K562 (cell line): ENCODE measurements around the gene SMIM8. TPM values are rescaled to one million over a fixed set of nuclear protein-coding genes. Genes with fewer than 3 reads are reported as not detected.

Source experiments
- CHAMP1 ChIP-seq: fragments of 450-650 bp; IDR thresholded peaks from 2 replicates; pipeline ENCODE4 v1.6.1; 2016; ENCODE audit warnings: mild to moderate bottlenecking
- CREB5 ChIP-seq: fragments of 250-450 bp; sonication (Bioruptor Pico); IDR thresholded peaks from 2 replicates; pipeline ENCODE4 v1.5.0; 2020; ENCODE audit warnings: mild to moderate bottlenecking
- CREM ChIP-seq: IDR thresholded peaks from 2 replicates; pipeline ENCODE4 v1.6.1; 2014; ENCODE audit warnings: antibody characterized with exemption, low read depth
- CTCF ChIP-seq, 3 experiments: IDR thresholded peaks in 2 of 3; conservative IDR thresholded peaks in 1 of 3; 2 replicates each; pipeline ENCODE4 v1.5.1; 2011 to 2012; ENCODE audit warnings: low read length in 3 of 3, mild to moderate bottlenecking in 3 of 3, control low read depth in 2 of 3, improper control_type of control experiment in 1 of 3, inconsistent platforms in 1 of 3, low read depth in 1 of 3, mixed read lengths in 1 of 3, moderate library complexity in 1 of 3; ENCODE audit not compliant: insufficient read depth in 2 of 3
- FOXJ2 ChIP-seq: fragments of 200-800 bp; sonication (Bioruptor generic); IDR thresholded peaks from 2 replicates; pipeline ENCODE4 v1.6.1; 2016; ENCODE audit warnings: missing genetic modification characterization, missing compliant biosample characterization
- GATAD2B ChIP-seq: fragments of 450-650 bp; IDR thresholded peaks from 2 replicates; pipeline ENCODE4 v1.6.1; 2017; ENCODE audit warnings: mild to moderate bottlenecking, borderline replicate concordance
- ILK ChIP-seq: fragments of 450-650 bp; IDR thresholded peaks from 2 replicates; pipeline ENCODE4 v1.6.1; 2016; ENCODE audit warnings: missing genetic modification characterization, low read depth, mild to moderate bottlenecking, missing compliant biosample characterization, moderate library complexity, borderline replicate concordance
- IRF2 ChIP-seq: sonication (generic); formaldehyde crosslinking; IDR thresholded peaks from 2 replicates; pipeline ENCODE4 v1.8.1; 2022; ENCODE audit warnings: mild to moderate bottlenecking, missing genetic modification reagents
- MECOM ChIP-seq: fragments of 250-450 bp; sonication (Bioruptor Pico); IDR thresholded peaks from 2 replicates; pipeline ENCODE4 v1.8.0; 2022; ENCODE audit warnings: inconsistent platforms
- MTA3 ChIP-seq: fragments of 450-650 bp; formaldehyde crosslinking; IDR thresholded peaks from 2 replicates; pipeline ENCODE4 v1.6.1; 2017; ENCODE audit warnings: mild to moderate bottlenecking, borderline replicate concordance
- SIRT6 ChIP-seq: IDR thresholded peaks from one replicate; pipeline ENCODE4 v1.6.1; 2012; ENCODE audit warnings: low read depth, mild to moderate bottlenecking, control low read depth, inconsistent platforms, low read length, moderate library complexity
- XRCC5 ChIP-seq: fragments of 200-400 bp; formaldehyde crosslinking; IDR thresholded peaks from 2 replicates; pipeline ENCODE4 v1.6.1; 2017; ENCODE audit warnings: low read depth, mild to moderate bottlenecking, low read length
- ZBTB7A ChIP-seq: IDR thresholded peaks from 2 replicates; pipeline ENCODE4 v1.6.1; 2011; ENCODE audit warnings: low read depth, mild to moderate bottlenecking, low read length, moderate library complexity, borderline replicate concordance; ENCODE audit not compliant: control insufficient read depth
- ZNF589 ChIP-seq: fragments of 200-800 bp; sonication (Bioruptor generic); IDR thresholded peaks from 2 replicates; pipeline ENCODE4 v1.6.1; 2016; ENCODE audit warnings: low read depth, missing genetic modification characterization, missing compliant biosample characterization
- polyA plus RNA-seq, 8 experiments: library from polyadenylated mRNA; depleted of rRNA in 4 of 8; stranded (reverse) in 5 of 8; unstranded in 3 of 8; fragments of >200 nt; fragmentation: Nextera tagmentation in 2 of 8; fragmentation: Illumina TruSeq in 1 of 8; extraction: Ambion mirVana in 2 of 8; extraction: Trizol in 1 of 8; gene quantifications; 2 replicates each; pipeline versions ENCODE4 v1.2.1 to v1.2.3, GENCODE V29; 2011 to 2014; ENCODE audit warnings: inconsistent platforms in 1 of 8, missing spikeins in 1 of 8
- total RNA-seq, 7 experiments: library from RNA; depleted of rRNA in 6 of 7; stranded (reverse); fragments of >200 nt in 6 of 7; fragmentation: Illumina TruSeq in 2 of 7; extraction: Trizol in 2 of 7; gene quantifications; 2 replicates each; pipeline versions ENCODE4 v1.2.1 to v1.2.3, GENCODE V29; 2011 to 2021; ENCODE audit warnings: low replicate concordance in 1 of 7
- TF ChIP-seq, protein P1 (sequence below): fragments of 450-650 bp; formaldehyde crosslinking; IDR thresholded peaks from 2 replicates; pipeline ENCODE4 v1.4.0; 2022; ENCODE audit warnings: missing genetic modification characterization
- TF ChIP-seq, protein P2 (sequence below): fragments of 450-650 bp; IDR thresholded peaks from 2 replicates; pipeline ENCODE4 v1.7.1; 2018; ENCODE audit warnings: mild to moderate bottlenecking, low read depth; ENCODE audit not compliant: partially characterized antibody

SMIM8 gene
- total and polyA plus RNA-seq, 9 of the 15 experiments (the other 6 are each of a cell fraction or from before 2014, with no cell fraction given): 8.3 to 53.7 (median 15.1) TPM

DNA sequence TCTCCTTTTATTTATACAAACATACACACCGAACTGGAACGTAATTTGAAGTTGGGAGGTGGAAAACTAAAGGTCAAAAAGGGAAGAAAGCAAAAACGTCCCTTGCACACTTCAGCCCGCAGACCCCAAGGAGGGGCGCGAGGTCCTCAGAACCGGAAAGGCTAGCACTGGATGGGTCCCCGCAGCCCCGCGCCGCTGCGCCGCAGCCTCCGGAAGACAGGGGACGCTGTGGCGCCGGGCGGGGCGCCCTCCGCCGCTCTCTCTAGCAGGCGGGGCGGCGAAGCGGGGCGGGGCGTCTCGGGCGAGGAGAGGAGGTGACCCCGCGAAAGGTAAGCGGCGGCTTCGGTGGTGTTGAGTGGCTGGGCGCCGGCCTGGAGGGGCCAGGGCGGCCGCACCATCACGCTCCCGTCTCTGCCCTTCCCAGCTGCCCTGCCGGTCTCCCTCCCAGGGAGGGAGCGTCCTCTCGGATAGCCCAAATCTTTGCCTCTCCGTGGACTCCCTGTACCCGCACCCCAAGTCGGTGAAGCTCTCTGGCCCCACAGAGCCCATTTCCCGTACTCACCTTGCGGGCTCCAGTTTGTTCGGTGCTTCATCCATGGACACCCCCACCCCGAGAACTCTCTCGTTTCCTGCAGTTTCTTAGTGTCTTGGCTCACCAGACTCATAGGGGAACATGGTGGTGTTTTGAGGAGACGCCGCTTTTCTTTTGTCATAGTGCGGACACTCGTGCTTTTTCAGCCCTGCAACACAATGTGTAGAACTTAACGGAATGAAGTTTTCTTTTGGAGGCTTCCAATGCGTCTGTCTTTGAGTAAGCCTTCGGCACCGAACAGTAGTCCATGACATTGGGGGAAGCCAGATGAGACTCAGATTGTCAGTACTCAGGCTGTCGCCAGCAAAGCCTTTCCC, at the start of gene SMIM8 (continued):
- TF ChIP-seq ZBTB7A (peak; percentile 97), CREM (peak; percentile 58; the same call in 1 of the 2 replicates), CHAMP1 (peak; percentile 92), ILK (tag) (no peak), MTA3 (peak; percentile 43; the same call in 1 of the 2 replicates), CREB5 (CRISPR knock-in tag) (no peak), IRF2 (CRISPR knock-in tag) (no peak), XRCC5 (peak; percentile 79), MECOM (CRISPR knock-in tag) (no peak), ZNF589 (CRISPR knock-in tag) (no peak), GATAD2B (peak; percentile 68; the same call in 1 of the 2 replicates), CTCF (IDR thresholded peaks at IDR 0.05 in 2 of 3, conservative IDR thresholded peaks at IDR 0.05 in 1 of 3; ENCODE audit: insufficient read depth in 2 of 3, low read depth in 1 of 3, low read length in 3 of 3) (peak; percentile 94 to 96 (median 96)), FOXJ2 (tag) (0 out of 2 replicates have a peak, but pooled peaks have one; percentile 23), SIRT6 (no peak)
- TF ChIP-seq, protein P1, sequence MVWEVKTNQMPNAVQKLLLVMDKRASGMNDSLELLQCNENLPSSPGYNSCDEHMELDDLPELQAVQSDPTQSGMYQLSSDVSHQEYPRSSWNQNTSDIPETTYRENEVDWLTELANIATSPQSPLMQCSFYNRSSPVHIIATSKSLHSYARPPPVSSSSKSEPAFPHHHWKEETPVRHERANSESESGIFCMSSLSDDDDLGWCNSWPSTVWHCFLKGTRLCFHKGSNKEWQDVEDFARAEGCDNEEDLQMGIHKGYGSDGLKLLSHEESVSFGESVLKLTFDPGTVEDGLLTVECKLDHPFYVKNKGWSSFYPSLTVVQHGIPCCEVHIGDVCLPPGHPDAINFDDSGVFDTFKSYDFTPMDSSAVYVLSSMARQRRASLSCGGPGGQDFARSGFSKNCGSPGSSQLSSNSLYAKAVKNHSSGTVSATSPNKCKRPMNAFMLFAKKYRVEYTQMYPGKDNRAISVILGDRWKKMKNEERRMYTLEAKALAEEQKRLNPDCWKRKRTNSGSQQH (CRISPR knock-in tag): no peak
- TF ChIP-seq, protein P2, sequence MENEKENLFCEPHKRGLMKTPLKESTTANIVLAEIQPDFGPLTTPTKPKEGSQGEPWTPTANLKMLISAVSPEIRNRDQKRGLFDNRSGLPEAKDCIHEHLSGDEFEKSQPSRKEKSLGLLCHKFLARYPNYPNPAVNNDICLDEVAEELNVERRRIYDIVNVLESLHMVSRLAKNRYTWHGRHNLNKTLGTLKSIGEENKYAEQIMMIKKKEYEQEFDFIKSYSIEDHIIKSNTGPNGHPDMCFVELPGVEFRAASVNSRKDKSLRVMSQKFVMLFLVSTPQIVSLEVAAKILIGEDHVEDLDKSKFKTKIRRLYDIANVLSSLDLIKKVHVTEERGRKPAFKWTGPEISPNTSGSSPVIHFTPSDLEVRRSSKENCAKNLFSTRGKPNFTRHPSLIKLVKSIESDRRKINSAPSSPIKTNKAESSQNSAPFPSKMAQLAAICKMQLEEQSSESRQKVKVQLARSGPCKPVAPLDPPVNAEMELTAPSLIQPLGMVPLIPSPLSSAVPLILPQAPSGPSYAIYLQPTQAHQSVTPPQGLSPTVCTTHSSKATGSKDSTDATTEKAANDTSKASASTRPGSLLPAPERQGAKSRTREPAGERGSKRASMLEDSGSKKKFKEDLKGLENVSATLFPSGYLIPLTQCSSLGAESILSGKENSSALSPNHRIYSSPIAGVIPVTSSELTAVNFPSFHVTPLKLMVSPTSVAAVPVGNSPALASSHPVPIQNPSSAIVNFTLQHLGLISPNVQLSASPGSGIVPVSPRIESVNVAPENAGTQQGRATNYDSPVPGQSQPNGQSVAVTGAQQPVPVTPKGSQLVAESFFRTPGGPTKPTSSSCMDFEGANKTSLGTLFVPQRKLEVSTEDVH: no peak
